Retinal pigment epithelial cell (primary cell): ENCODE results near the gene TPD52L1.

Experiments
- DNase-seq: peaks from one replicate; pipeline ENCODE4 v3.0.0-alpha.2; 2010; ENCODE audit warnings: low read depth
- H3K4me3 ChIP-seq: 2 replicates; pipeline ENCODE4 v1.5.1; 2011; ENCODE audit warnings: mild to moderate bottlenecking, low read length, control low read depth, moderate library complexity
- CTCF ChIP-seq: conservative IDR thresholded peaks from 2 replicates; pipeline ENCODE4 v1.5.1; 2011; ENCODE audit warnings: low read depth, low read length, control low read depth, inconsistent platforms

Gene TPD52L1

GRCh38 chr6:125153391-125154117 lies at the start of gene TPD52L1:
TSS of gene TPD52L1 (plus strand) at chr6:125153773. CDS start at chr6:125153952, 179 bp downstream.
- peak; percentile 47 for DNase-seq
- peak; percentile 95 for TF ChIP-seq CTCF
- peak within 1 kb of the TSS; percentile 92 for H3K4me3 ChIP-seq

- DNase-seq, result no peak
- H3K4me3 ChIP-seq, result no peak overlapping the region
- no peak for TF ChIP-seq CTCF
Measured at GRCh38 chr6:125104425-125104824, 49.1 kb upstream of the TPD52L1 start.

- no peak overlapping the region for H3K4me3 ChIP-seq
- TF ChIP-seq CTCF, result no peak
- no peak for DNase-seq
Measured at GRCh38 chr6:125107048-125107447, 46.5 kb upstream of the TPD52L1 start.

- no peak for TF ChIP-seq CTCF
- H3K4me3 ChIP-seq, result no peak overlapping the region
- DNase-seq, result no peak
Measured at GRCh38 chr6:125107896-125108295, 45.7 kb upstream of the TPD52L1 start.

- DNase-seq, result no peak
- no peak for TF ChIP-seq CTCF
- H3K4me3 ChIP-seq, result no peak overlapping the region
Measured at GRCh38 chr6:125110056-125110455, 43.5 kb upstream of the TPD52L1 start.

GRCh38 chr6:125111219-125111983 lies 42.2 kb upstream of the TPD52L1 start:
- no peak for TF ChIP-seq CTCF
- no peak overlapping the region for H3K4me3 ChIP-seq
- DNase-seq, result no peak
